ENCODE results near the gene LAMTOR1.

GRCh38 chr11:72112978-72113808 is 10.1 kb upstream of the LAMTOR1 start:
- TF ChIP-seq CTCF (conservative IDR thresholded peaks at IDR 0.05; ENCODE audit: low read depth, low read length) (no peak), EZH2 (IDR thresholded peaks at IDR 0.05; ENCODE audit: borderline replicate concordance, low read depth, low read length, poor library complexity, severe bottlenecking) (no peak)
